NCI-H748 (cell line): ENCODE results near the gene BPIFA3.

Source experiments
- DNase-seq: peaks from one replicate; lab custom pipeline; 2025; ENCODE audit not compliant: unreplicated experiment; lab: John Stamatoyannopoulos, UW

The BPIFA3 gene

GRCh38 chr20:33259371-33259770 lies 42.2 kb downstream of the BPIFA3 start:
- DNase-seq, result no peak

- no peak for DNase-seq
Measured at GRCh38 chr20:33261465-33261864, 44.3 kb downstream of the BPIFA3 start.

GRCh38 chr20:33262658-33263065 lies 45.5 kb downstream of the BPIFA3 start:
- peak; percentile 67 for DNase-seq

- DNase-seq, result no peak
Measured at GRCh38 chr20:33263784-33264183, 46.6 kb downstream of the BPIFA3 start.

GRCh38 chr20:33267701-33268100 lies 50.5 kb downstream of the BPIFA3 start:
- DNase-seq, result no peak

- DNase-seq, result no peak
Measured at GRCh38 chr20:33272155-33272873, 55.2 kb downstream of the BPIFA3 start.

- no peak for DNase-seq
Measured at GRCh38 chr20:33273117-33273851, 56.1 kb downstream of the BPIFA3 start.

GRCh38 chr20:33275215-33275614 lies 58.1 kb downstream of the BPIFA3 start:
- DNase-seq, result no peak

GRCh38 chr20:33275871-33276270 lies 58.7 kb downstream of the BPIFA3 start:
- no peak for DNase-seq

- no peak for DNase-seq
Measured at GRCh38 chr20:33276303-33277113, 59.4 kb downstream of the BPIFA3 start.
